Stimulated activated CD4-positive, alpha-beta T cell treated with anti-CD3 and anti-CD28 coated beads, Interleukin-15, amount 100 ng/mL, for 24 hours (primary cell): ENCODE results near the gene TMEM141.
"Not testable (repeated sequence)": the region's sequence is repeated elsewhere in the genome, so short reads cannot be mapped to it uniquely, and the experiment has no call there.

Experiments
- DNase-seq: peaks from one replicate; pipeline ENCODE4 v3.0.0-alpha.2; 2020

Gene TMEM141

DNA sequence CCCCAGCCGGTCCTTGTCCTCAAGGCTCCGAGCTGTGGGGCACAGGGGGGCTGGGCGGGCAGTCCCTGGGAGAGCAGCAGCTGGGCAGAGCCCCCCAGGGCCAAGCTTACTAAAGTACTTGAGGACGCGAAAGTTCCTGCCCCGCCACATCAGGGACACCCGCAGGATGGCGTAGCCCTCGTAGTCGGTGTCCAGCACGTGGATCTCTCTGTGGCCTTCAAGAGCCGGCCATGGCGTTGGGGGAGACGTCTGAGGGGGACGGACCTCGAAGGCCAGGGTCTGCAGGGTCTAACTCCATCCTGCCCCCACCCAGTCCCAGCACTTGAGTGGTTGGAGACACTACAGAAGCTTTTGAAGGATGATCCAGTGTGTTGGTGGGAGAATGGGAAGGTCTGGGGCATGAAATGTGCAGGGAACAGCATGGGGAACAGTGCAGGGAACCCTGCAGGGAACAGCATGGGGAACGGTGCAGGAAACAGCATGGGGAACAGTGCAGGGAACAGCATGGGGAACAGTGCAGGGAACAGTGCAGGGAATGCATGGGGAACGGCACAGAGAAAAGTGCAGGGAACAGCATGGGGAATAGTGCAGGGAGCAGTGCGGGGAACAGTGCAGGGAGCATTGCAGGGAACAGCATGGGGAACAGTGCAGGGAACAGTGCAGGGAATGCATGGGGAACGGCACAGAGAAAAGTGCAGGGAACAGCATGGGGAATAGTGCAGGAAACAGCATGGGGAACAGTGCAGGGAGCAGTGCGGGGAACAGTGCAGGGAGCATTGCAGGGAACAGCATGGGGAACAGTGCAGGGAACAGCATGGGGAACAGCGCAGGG is 35.6 kb upstream of the TMEM141 start:
- DNase-seq: not testable (repeated sequence)

DNA sequence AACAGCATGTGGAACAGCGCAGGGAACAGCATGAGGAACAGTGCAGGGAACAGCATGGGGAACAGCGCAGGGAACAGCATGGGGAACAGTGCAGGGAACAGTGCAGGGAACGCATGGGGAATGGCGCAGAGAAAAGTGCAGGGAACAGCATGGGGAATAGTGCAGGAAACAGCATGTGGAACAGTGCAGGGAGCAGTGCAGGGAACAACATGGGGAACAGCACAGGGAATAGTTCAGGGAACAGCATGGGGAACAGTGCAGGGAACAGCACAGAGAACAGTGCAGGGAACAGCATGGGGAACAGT is 35.1 kb upstream of the TMEM141 start:
- DNase-seq: no peak

DNA sequence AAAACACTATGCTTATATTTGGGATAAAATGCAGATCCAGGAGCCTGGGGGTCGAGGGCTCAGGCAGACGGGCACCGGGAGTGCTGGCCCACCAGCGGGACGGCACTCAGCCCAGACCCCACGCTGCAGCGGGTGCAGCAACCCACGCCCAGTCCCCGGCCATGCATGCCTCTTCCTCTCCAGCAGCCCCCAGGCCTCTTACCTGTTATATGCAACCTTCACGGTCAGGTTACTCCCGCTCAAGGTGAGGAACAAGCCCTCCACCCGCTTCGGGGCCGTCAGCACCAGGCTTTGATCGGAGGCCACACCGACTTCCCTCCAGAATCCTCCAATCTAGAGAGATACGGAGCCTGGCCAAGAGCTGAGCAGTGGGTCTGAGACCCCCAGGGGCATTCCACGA is 34.3 kb upstream of the TMEM141 start:
- DNase-seq: no peak

DNA sequence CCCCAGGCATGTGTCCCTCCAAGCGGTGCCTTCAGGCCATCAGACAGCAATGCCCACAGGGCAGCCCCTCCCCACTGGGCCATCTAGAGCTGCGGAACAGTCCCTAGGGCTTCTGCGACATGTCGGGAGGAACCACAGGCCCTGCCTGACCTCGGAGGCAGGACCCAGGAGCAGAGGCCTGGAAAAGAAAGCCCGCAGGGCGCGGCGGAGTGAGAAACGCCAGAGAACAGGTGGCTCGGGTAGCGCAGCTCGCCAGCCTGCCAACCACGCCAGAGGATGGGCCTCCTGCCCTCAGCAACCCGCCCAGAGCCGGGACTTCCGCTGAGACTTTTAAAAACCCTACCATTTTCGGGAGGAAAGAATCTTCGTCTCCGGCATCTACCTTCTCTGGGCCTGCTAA is 33.8 kb upstream of the TMEM141 start:
- no peak for DNase-seq

DNA sequence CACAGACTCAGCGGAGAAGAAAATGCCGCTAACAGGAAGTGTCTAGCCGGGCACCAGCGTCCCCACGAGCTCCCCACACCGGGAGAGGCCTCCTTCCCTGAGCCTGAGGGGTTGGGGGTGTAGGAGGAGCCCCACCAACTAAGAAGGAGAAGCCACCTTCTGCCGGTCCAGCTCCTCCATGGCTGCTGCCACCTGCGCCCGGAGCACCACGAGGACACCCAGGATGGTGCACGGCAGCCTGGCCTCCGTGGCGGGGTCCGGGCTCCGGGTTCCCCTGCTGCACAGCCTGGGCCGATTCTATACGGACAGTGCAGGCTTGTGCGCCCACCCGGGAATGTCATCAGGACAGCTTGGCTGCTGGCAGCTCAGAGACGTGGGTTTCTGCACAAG is 33.4 kb upstream of the TMEM141 start:
- no peak for DNase-seq

DNA sequence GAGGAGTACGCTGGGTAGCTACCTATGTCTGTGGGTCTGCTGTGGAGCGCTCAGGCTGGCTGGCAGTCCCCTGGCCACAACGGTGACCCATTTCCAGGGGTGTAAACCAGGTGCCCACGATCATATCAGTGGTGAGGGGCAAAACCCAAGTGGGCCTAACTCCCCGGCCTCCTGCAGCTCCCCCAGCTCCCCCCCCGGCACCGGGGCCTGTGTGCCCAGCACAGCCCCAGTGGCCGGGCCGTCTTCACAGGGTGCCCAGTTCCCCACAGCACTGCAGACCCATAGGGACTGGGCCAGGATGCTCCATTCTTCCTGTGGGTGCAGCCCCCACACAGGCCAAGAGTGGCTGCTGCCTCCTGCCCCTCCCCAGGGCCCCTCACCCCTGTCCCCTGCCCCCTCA is 32.1 kb upstream of the TMEM141 start:
- DNase-seq: no peak

DNA sequence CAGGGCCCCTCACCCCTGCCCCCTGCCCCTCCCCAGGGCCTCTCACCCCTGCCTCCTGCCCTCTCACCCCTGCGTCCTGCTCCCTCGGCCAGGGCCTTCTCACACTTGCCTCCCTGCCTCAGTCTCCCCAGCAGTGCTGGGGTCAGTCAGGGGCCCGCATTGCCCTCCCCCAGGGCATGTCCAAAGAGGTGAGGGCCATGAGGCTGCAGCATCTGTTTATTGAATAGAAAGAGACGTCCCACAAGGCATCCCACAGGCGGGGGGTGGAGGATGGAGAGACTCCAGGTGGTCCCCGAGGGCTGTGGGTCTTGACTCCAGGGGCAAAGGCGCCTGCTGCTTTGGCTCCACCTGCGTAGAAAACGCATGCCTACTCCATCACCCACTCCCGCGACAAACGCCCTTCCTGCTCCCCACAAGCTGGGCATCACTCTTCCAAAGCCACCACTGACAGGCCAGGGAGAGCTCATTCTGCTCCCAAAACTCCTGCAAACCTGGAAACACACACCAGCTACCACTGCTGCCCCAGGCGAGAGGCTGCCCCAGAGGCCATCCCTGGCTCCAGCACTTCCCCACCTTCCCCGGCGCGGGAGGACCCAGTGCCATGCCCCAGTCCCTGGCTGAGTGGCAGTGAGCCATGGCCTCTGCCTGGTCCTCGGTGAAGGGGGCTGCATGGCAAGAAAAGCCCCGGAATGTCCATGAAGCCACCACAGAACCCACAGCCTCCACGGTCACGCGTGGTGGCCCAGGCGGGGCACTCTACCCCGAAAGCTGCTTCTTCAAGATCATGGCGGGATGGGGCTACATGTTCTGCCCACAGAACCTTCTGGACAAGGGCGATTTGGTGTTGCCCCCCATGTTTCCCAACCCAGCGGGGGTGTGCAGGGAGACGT is 31.5 kb upstream of the TMEM141 start:
- no peak for DNase-seq

DNA sequence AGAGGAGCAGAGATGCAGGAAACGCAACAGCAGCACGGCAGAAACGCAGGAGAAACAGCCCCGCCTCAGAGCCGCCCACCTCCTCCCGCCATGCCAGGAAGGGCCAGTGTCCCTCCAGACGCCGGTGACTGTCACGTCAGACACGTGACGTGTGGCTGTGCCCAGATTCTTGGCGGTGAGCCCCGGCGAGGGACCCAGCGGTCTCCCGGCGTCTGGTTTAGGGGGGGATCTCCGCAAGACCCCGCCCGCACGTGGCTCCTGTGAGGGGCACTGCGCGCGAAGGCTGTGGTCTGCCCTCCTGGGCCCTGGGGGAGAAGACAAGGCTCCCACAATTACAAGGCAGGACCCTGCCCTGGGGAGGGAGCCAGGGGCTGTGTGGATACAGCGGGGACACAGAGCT is 30.7 kb upstream of the TMEM141 start:
- no peak for DNase-seq

DNA sequence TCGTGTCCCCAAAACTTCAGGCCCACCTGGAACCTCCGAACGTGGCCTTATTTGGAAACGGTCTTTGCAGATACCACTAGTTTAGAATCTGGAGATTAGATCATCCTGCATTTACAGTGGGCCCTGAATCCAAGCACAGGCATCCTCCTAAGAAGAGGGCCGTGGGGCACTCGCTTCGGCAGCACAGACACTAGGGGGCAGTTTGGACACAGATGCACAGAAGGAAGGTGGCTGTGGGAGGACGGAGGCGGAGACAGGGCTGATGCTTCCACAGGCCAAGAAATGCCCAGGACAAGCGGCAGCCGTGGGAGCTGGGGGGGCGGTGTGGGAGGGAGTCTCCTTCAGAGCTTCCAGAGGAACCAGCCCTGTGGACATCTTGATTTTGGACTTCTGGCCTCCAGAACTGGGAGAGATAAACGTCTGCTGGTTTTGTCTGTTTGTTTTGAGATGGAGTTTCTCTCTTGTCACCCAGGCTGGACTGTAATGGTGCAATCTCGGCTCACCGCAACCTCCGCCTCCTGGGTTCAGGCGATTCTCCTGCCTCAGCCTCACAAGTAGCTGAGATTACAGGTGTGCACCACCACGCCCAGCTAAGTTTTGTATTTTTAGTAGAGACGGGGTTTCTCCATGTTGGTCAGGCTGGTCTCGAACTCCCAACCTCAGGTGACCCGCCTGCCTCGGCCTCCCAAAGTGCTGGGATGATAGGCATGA is 30.2 kb upstream of the TMEM141 start:
- peak; percentile 54 for DNase-seq

DNA sequence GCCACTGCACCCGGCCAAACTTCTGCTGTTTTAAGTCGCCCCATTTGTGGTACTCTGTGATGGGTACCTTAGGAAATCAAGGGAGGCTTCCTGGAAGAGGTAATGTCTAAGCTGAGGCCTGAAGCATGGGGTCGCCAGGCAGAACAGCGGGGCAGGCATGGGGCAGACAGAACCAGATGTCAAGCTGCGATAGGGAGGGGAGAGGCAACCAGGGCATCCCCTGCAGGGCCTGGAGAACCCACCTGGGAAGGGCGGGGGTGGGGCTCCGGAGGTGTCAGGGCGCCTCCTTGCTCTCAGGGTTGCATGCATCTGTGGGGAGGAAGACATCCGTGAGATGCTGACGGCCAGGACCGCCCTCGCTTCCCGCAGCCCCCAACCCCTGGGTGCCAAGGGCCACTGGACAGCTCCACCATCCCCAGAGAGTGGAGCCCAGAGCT is 29.6 kb upstream of the TMEM141 start:
- no peak for DNase-seq

DNA sequence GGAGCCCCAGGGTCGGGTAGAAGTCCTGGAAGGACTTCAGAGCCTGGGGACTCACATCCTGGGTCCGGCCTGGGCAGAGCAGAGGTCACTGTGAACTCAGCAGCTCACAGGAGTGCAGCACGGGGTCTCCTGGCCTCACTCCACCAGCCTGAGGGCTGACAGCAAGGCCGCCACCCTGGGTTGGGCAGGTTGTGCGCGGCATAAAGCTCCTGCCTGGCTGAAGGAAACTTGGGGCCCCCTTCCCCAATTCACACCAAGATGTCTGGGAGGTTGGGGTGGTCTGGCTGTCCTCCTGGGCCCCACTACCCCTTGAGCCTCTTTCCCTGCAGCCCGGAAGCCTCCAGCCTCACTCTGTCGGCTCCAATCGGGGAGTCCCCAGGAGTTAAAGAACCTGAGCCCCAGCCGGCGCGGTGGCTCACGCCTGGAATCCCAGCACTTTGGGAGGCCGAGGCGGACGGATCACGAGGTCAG is 28.9 kb upstream of the TMEM141 start:
- DNase-seq: no peak

DNA sequence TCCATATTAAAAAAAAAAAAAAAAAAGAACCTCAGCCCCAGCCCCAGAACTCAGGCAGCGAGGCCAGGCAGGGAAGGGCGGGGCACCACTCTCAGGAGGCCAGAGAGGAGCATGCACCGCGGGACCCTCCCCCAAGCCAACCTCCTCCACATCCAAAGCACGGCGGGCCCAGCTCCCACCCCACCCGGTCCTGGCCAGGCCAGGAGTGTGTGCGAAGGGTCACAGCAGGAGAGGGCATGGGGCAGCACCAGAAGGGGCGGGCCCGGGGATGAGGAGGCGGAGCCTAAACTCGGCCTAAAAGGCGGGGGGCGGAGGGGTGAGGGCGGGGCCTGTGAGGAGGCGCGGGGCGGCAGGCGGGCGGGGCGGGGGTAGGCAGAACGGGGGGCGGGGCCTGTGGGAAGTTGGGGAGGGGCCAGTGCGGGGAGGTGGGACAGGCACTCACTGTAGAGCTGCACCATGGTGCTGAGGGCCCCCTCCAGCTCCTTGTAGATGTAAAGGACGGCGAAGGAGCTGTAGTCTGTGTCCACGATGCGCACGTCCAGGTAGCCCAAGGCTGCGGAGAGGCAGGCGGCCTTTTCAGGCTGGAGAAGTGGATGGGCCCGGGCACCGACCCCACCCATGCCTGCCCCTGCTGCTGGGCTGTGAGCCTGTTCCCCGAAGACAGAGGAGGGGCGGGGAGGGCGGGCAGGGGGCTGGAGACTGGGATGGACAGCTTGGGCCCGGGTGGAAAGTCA is 28.1 kb upstream of the TMEM141 start:
- peak; percentile 77 for DNase-seq

DNA sequence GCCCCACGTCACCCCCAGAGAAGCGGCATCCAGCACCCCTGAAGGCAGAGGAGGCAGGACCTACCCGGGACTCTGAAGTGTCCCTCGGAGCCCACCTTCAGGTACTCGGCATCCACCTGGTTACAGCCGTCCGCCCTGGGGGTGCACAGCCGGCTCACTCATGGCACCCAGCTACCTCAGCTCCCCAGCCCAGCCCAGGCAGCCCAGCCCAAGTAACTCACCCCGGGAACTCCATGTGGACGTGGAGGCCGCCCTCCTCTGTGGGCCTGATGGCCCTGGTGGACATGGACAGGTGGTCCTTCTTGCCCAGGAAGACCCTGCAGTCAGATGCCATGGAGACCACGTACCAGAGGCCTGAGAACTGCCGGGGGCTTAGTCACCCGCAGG is 27.5 kb upstream of the TMEM141 start:
- no peak for DNase-seq

DNA sequence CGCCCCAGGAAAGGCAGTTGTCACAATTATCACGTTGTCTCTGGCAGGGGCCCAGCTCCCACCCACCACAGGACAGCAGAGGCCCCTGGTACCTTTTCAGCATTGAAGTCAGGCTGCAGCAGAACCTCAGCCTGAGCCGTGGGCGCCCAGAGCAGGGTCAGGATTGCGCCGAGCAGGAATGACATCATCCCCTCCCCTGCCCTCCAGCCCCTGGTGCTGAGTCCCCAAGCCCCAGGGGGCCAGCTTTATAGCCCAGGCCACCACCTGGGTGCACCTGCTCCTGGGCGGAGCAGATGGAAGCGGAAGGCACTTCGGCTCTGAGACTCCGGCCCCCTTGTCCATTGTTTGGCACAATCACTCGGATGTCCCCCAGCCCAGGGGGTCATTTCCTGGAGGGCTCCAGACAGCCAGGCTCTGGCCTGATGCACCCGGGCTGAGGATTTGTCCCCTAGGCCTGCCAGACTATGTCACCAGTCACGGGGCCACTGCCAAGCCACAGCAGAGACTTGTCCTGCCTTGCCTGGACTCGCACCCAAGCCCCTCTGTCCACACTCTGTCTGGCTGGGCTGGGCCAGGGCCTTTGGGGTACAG is 26.7 kb upstream of the TMEM141 start, which contains the start of gene LCN15:
LCN15 (minus strand) TSS at position 218 of the 591 bp plus-strand sequence; CDS start at position 188, 30 bp downstream.
- no peak for DNase-seq

DNA sequence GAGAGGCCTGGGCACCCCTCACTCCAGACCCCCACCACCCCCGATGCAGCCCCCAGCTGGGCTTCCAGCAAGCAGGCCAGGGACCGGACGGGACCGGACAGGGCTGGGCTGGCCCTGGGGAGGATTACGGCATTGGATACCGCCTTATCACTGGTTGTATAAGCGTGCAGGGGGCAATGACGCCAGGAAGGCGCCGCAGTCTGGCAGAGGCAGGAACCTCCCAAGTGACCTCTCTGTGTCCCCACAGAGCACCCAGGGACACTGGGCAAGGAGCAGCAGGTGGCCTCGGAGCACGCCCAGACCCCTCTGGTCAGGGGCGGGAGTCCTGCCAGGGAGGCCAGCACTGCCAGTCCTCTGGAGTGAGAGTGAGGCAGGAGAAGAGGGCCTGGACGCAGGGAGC is 26.1 kb upstream of the TMEM141 start:
- DNase-seq: no peak

DNA sequence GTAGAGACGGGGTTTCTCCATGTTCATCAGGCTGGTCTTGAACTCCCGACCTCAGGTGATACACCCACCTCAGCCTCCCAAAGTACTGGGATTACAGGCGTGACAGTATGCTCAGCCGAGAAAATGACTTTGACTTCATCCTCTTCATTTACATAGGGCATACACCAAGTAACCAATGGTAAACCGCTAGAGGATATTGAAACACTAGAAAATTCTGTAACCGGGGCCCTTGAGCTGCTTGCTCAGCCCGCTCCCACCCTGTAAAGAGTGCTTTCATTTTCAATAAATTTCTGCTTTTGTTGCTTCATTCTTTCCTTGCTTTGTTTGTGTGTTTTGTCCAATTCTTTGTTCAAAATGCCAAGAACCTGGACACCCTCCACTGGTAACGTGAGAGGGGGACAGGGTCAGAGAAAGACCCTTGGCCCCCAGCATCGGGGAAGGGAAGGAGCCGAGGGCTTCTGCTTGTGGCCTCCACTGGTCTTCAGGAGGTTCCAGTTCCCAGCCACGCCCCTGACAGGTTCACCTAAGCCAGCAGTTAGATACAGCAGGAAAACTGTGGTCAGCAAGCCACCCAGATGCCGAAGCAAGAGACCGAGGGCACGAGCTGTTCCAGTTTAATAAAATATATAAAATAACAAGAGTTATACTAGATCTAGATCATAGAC is 25.3 kb upstream of the TMEM141 start:
- DNase-seq: not testable (repeated sequence)

DNA sequence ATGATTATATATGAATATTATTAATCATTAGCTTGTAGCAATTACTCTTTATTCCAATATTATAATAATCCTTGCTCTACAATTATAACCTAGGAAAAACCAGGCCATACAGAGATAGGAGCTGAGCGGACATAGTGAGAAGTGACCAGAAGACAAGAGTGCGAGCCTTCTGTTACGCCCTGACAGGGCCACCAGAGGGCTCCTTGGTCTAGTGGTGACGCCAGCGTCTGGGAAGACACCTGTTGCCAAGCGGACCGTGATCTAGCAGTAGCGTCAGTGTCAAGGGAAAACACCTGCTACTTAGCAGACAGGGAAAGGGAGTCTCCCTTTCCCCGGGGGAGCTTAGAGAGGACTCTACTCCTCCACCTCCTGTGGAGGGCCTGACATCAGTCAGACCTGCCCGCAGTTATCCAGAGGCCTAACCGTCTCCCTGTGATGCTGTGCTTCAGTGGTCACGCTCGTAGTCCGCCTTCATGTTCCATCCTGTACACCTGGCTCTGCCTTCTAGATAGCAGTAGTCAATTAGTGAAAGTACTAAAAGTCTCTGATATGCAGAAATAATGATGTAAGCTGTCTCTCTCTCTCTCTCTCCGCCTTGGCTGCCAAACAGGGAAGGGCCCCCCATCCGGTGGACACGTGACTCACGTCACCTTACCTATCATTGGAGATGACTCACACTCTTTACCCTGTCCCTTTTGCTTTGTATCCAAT is 24.6 kb upstream of the TMEM141 start:
- DNase-seq: peak; percentile 68

DNA sequence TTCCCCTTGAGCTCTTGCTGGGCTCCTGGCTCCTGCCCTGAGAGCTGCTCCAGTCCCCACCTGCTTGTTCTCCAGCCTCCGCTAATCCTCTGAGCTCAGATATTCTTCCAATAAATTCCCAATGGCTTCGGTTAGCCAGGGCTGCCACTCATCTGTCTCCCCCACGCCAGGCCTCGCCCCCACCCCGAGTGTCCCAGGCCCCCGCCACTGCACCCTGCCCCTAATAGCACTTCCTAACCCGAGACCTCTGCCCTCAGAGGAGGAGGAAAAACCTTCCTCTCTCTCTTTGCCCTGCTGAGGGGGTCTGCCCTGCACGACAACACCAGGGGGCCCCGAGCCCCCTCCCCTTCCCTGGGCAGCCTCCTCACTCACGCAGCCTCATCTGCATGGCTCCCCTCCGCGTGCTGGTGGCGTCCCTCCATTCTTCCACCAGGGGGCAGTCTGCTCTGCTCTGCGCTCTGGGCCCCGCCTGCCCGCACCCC is 21.4 kb upstream of the TMEM141 start:
- peak; percentile 70 for DNase-seq

DNA sequence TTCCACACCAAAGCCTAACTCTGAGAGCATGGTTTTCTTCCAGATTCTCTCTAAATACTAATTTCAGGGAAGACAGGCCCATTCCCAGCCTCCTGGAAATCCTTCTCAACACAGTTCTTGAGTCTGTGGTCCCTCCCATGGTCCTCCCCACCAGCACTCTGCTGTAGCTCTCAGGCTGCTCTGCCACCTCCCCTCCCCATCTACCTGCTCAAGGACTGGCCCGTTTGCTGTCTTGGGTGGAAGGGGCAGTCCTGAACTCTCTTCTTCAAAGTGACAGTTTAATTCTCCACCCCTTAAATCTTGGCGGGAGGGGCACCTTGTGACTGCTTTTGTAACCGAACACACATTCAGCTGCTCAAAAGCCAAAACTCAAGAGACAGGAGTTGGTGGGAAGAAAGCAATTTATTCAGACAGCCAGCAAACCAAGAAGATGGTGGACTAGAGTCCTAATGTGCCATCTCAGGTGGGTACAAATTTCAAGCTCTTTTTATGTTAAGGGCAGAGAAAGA is 19.2 kb upstream of the TMEM141 start:
- no peak for DNase-seq

DNA sequence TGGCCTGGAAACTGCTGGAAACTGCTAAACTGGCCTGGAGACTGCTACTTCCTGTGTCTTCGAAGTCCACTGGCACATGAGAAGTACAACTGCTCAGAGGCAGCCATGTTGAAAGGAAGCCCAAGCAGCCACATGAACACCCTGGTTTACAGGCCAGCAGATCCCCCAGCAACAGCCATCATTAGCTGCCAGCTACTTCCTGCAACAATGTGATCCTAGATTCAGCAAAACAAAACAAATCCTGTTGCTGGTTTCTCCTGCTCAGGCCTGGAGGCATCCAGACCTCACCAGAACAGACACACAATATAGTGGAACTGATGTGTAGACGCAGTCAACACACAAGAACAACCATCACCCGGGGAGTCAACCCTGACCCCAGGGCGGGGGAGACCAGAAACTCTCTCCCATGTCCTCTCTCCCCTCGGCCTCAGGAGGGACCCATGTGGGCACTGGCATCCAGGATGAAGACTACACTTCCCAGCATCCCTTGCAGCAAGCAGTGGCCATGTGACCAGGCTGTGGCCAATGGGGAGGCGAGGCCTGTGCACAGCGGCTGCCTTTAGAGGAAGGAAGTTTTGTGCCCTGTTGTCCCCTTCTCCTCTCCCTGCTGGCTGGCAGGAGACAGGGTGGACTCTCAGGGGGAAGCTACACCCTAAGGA is 17.6 kb upstream of the TMEM141 start:
- DNase-seq: peak; percentile 46
